Measurements from ENCODE around the gene NKG7. TPM values are rescaled to one million over a fixed set of nuclear protein-coding genes. Genes with fewer than 3 reads are reported as not detected.

NKG7 gene
- total and polyA plus RNA-seq, 2 of the 13 experiments (the other 11 are each of a cell fraction or from before 2014, with no cell fraction given), result 0.40 TPM; not detected in 1

DNA sequence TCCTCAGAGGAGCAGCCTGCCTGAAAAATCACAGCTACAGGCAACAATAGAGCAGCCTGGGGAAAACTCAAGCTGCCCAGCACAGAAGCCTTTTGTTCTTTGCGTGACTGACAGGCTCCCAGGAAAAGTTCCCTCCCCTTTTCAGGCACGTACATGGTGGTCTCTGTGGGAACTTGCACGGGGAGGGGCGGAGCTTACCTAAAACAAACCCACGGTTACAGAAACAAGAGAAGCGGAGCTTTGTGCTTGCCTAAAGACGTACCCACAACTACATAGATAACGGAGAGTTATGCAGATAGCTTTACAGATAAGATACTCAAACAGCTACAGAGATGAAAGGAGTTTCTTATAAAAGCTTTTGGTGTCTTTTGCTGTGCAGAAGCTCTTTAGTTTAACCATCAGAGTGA, 17.7 kb downstream of the NKG7 start (continued):
- TF ChIP-seq AKNA (CRISPR knock-in tag; IDR thresholded peaks at IDR 0.05; ENCODE audit: borderline replicate concordance) (no peak), DMAP1 (CRISPR knock-in tag; IDR thresholded peaks at IDR 0.05) (peak; percentile 23; the same call in 1 of the 2 replicates), ONECUT2 (CRISPR knock-in tag; IDR thresholded peaks at IDR 0.05) (0 out of 2 replicates have a peak, but pooled peaks have one; percentile 25), ZNF446 (CRISPR knock-in tag; IDR thresholded peaks at IDR 0.05) (no peak), LCORL (IDR thresholded peaks at IDR 0.05) (no peak), LCORL (CRISPR knock-in tag; IDR thresholded peaks at IDR 0.05) (peak; percentile 54), CHD2 (IDR thresholded peaks at IDR 0.05; ENCODE audit: low read depth, low read length) (no peak), RFX5 (IDR thresholded peaks at IDR 0.05; ENCODE audit: low read depth, low read length) (no peak), PBX2 (CRISPR knock-in tag; IDR thresholded peaks at IDR 0.05) (peak; percentile 89), ZNF644 (CRISPR knock-in tag; IDR thresholded peaks at IDR 0.05; ENCODE audit: low read depth) (no peak), ZNF605 (CRISPR knock-in tag; IDR thresholded peaks at IDR 0.05) (0 out of 2 replicates have a peak, but pooled peaks have one; percentile 1), REL (CRISPR knock-in tag; conservative IDR thresholded peaks at IDR 0.05) (no peak), PAF1 (CRISPR knock-in tag; IDR thresholded peaks at IDR 0.05) (no peak), SAFB2 (CRISPR knock-in tag; IDR thresholded peaks at IDR 0.05; ENCODE audit: borderline replicate concordance, low read depth) (no peak), ZNF598 (CRISPR knock-in tag; IDR thresholded peaks at IDR 0.05; ENCODE audit: borderline replicate concordance) (no peak), SOX6 (IDR thresholded peaks at IDR 0.05) (no peak), SOX6 (CRISPR knock-in tag; IDR thresholded peaks at IDR 0.05) (peak; percentile 98)
- TF ChIP-seq, protein P1, sequence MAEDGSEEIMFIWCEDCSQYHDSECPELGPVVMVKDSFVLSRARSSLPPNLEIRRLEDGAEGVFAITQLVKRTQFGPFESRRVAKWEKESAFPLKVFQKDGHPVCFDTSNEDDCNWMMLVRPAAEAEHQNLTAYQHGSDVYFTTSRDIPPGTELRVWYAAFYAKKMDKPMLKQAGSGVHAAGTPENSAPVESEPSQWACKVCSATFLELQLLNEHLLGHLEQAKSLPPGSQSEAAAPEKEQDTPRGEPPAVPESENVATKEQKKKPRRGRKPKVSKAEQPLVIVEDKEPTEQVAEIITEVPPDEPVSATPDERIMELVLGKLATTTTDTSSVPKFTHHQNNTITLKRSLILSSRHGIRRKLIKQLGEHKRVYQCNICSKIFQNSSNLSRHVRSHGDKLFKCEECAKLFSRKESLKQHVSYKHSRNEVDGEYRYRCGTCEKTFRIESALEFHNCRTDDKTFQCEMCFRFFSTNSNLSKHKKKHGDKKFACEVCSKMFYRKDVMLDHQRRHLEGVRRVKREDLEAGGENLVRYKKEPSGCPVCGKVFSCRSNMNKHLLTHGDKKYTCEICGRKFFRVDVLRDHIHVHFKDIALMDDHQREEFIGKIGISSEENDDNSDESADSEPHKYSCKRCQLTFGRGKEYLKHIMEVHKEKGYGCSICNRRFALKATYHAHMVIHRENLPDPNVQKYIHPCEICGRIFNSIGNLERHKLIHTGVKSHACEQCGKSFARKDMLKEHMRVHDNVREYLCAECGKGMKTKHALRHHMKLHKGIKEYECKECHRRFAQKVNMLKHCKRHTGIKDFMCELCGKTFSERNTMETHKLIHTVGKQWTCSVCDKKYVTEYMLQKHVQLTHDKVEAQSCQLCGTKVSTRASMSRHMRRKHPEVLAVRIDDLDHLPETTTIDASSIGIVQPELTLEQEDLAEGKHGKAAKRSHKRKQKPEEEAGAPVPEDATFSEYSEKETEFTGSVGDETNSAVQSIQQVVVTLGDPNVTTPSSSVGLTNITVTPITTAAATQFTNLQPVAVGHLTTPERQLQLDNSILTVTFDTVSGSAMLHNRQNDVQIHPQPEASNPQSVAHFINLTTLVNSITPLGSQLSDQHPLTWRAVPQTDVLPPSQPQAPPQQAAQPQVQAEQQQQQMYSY (CRISPR knock-in tag; IDR thresholded peaks at IDR 0.05), result no peak
- TF ChIP-seq, protein P2, sequence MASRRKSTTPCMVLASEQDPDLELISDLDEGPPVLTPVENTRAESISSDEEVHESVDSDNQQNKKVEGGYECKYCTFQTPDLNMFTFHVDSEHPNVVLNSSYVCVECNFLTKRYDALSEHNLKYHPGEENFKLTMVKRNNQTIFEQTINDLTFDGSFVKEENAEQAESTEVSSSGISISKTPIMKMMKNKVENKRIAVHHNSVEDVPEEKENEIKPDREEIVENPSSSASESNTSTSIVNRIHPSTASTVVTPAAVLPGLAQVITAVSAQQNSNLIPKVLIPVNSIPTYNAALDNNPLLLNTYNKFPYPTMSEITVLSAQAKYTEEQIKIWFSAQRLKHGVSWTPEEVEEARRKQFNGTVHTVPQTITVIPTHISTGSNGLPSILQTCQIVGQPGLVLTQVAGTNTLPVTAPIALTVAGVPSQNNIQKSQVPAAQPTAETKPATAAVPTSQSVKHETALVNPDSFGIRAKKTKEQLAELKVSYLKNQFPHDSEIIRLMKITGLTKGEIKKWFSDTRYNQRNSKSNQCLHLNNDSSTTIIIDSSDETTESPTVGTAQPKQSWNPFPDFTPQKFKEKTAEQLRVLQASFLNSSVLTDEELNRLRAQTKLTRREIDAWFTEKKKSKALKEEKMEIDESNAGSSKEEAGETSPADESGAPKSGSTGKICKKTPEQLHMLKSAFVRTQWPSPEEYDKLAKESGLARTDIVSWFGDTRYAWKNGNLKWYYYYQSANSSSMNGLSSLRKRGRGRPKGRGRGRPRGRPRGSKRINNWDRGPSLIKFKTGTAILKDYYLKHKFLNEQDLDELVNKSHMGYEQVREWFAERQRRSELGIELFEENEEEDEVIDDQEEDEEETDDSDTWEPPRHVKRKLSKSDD (CRISPR knock-in tag; IDR thresholded peaks at IDR 0.05; ENCODE audit: low read depth), result no peak

All from HepG2 (cell line).